ENCODE measurements around the gene SPATA2. TPM values are rescaled to one million over a fixed set of nuclear protein-coding genes. Genes with fewer than 3 reads are reported as not detected.

The SPATA2 gene
- total and polyA plus RNA-seq, 7 donors = 6.7 to 16.3 (median 8.1) TPM

DNA sequence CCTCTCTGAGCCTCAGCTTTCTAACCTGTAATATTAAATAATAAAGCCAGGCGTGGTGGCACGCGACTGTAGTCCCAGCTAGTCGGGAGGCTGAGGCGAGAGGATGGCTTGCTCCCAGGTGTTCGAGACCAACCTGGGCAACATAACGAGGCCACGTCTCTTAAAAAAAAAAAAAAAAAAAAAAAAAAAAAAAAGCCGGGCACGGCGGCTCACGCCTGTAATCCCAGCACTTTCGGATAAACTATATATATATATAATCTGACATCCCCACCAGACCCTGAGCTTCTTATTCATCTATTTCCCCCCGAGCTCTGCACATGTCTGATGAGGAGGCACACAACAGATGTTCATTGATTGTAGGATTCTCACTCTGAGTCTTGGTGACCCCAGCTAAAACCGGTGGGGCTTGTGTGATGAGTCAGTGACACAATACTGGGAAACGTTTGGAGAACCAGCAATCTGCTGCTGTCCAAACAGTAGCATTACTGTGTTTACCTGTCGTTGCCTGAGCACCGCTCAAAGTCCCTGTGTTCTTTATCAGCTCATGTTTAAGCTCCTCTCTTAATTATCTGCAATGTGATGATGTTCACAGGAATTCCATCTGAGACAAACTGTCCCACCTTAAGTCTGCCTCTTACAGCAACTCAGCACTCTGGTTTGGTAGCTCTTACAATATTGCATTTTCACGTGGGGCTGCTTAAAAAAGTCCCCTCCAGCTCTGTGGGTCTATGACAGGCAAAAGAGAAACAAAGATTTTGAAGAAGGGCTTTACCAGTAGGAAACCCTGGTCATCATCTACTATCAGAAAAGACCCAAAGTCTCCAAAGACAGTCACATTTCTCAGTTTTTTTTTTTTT is 1.0 kb upstream of the SPATA2 start:
- ATAC-seq (peak in 1 of 4 donors; percentile 2), DNase-seq (no peak)
- Histone ChIP-seq H3K9me3 (no peaks in the 10 kb centered on the region), H3K4me3 (peak overlapping the region; percentile 92), H3K27ac (peak overlapping the region; percentile 99), H3K27me3 (ENCODE audit: insufficient read depth in 3 of 3, low read length in 2 of 3) (no peaks in the 10 kb centered on the region), H3K4me1 (peaks cover 32% of the 10 kb centered on the region), H3K36me3 (ENCODE audit: insufficient read depth in 1 of 2, low read depth in 1 of 2) (peaks cover 0 to 5% of the 10 kb centered on the region in 2 donors)
- 44 to 51% (median 49%) methylated on average over 18 to 19 of the region's 19 CpGs for WGBS, 3 donors
- intact Hi-C loops (cut with DNase I) = no loop called here
- TF ChIP-seq, protein P1, sequence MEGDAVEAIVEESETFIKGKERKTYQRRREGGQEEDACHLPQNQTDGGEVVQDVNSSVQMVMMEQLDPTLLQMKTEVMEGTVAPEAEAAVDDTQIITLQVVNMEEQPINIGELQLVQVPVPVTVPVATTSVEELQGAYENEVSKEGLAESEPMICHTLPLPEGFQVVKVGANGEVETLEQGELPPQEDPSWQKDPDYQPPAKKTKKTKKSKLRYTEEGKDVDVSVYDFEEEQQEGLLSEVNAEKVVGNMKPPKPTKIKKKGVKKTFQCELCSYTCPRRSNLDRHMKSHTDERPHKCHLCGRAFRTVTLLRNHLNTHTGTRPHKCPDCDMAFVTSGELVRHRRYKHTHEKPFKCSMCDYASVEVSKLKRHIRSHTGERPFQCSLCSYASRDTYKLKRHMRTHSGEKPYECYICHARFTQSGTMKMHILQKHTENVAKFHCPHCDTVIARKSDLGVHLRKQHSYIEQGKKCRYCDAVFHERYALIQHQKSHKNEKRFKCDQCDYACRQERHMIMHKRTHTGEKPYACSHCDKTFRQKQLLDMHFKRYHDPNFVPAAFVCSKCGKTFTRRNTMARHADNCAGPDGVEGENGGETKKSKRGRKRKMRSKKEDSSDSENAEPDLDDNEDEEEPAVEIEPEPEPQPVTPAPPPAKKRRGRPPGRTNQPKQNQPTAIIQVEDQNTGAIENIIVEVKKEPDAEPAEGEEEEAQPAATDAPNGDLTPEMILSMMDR (IDR thresholded peaks at IDR 0.05) = no peak

DNA sequence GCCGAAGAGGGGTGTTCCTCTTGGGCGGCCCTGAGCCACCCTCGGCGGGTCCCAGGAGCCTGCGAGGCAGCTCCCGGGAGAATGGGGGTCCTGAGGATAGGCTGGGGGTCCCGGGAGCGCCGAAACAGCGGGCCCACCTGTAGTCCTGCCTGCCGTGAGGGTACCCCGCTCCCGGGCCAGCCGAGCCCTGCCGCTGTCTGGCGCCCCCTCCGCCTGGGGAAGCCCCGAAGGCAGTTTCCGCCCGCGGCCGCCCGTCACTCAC is 280 bp downstream of the SPATA2 start:
- Histone ChIP-seq H3K4me1 (peaks cover 44% of the 10 kb centered on the region), H3K36me3 (ENCODE audit: insufficient read depth in 1 of 2, low read depth in 1 of 2) (peaks cover 0 to 5% of the 10 kb centered on the region in 2 donors), H3K4me3 (peak overlapping the region; percentile 92), H3K27ac (peak overlapping the region; percentile 99), H3K9me3 (no peaks in the 10 kb centered on the region), H3K27me3 (ENCODE audit: insufficient read depth in 3 of 3, low read length in 2 of 3) (no peaks in the 10 kb centered on the region)
- peak in 3 of 4 donors; percentile 18 to 39 (median 23) for ATAC-seq
- WGBS, 3 donors = 0 to 4% (median 1%) methylated on average over 13 to 23 of the region's 23 CpGs
- intact Hi-C loops (cut with DNase I) = no loop called here
- TF ChIP-seq, protein P1 (IDR thresholded peaks at IDR 0.05) = no peak
- DNase-seq = peak in 1 of 2 donors; percentile 38

DNA sequence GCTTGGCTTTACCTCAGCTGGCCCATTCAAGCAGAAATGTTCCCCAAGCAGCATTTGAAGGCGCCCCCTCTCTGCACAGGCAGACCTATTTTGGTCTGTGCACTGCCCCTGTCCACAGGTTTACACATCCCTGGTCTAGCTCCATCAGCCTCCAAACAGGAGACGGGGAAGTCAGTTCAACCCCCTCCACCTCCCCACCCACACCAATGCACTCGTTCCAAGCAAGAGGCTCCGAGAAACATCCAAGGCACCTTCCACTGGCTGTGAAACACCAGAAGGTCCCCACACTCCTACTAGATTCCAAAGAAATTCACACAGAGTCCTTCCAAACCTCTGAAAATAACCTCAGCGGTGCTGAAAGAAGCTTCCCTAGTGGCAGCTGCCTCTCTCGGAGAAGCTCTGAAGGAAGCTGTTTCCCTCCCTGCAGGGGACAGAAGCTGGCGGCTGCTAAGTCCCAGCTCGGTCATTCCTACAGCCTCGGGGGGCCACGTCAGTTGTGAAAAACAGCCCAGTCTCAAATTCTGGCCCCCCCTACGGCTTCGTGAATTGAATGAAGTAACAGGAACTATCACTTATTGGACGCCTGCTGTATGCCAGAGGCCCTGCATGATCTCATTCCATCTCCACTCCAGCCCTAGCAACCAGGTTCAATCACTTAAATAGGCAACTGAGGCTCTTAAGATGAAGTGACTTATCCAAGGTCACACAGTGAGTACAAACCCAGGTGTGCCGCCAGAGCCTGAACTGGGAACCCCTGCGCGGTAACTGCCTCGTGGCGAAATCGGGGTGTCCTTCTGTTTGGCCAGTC is 815 bp downstream of the SPATA2 start:
- TF ChIP-seq, protein P1 (IDR thresholded peaks at IDR 0.05) = no peak
- Histone ChIP-seq H3K9me3 (no peaks in the 10 kb centered on the region), H3K27me3 (ENCODE audit: insufficient read depth in 3 of 3, low read length in 2 of 3) (no peaks in the 10 kb centered on the region), H3K4me1 (peaks cover 48% of the 10 kb centered on the region), H3K36me3 (ENCODE audit: insufficient read depth in 1 of 2, low read depth in 1 of 2) (peaks cover 0 to 5% of the 10 kb centered on the region in 2 donors), H3K4me3 (peak overlapping the region; percentile 92), H3K27ac (peak overlapping the region; percentile 99)
- 2 to 4% (median 2%) methylated on average over 19 of the region's 19 CpGs for WGBS, 3 donors
- intact Hi-C loops (cut with DNase I) = no loop called here
- ATAC-seq (peak in 1 of 4 donors; percentile 0), DNase-seq (no peak)

DNA sequence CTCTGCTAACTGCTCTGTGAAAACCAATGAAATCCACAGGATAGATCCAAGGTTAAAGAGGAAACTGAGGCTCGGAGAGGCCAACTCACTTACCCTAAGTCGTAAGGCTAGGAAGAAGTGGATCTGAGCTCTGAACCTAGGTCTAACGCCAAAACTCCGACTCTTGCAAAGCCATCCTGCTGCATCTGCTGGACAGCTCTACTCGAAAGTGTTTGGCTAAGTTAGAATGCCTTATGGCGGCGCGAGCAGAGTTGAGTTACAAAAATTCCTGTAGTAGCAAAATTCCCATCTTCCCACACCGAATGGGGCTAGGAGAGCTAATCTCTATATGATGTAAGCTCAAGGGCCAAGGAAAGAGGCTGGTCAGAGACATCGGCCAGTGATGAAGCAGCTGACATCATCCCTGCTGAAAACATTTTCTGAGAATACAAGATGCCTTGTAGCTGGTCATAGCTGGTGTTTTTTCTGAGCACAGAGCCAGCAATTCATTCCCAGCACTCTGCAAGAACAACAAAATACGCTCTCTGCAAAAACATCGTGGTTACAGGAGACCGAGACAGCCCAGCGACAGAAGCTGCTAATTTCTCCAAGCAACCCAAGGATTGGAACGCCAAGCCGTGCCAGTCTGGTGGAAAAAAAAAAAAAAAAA is 1.8 kb downstream of the SPATA2 start:
- peaks cover 54% of the 10 kb centered on the region for H3K4me1 ChIP-seq
- DNase-seq (no peak), ATAC-seq (no peak)
- no peaks in the 10 kb centered on the region for H3K27me3 ChIP-seq (ENCODE audit: insufficient read depth in 3 of 3, low read length in 2 of 3)
- H3K9me3 ChIP-seq = no peaks in the 10 kb centered on the region
- intact Hi-C loops (cut with DNase I) = no loop called here
- 70 to 76% (median 71%) methylated on average over 16 of the region's 16 CpGs for WGBS, 3 donors
- TF ChIP-seq, protein P1 (IDR thresholded peaks at IDR 0.05) = no peak
- H3K4me3 ChIP-seq = peak overlapping the region; percentile 92
- H3K27ac ChIP-seq = no peak overlapping the region
- peaks cover 0 to 7% of the 10 kb centered on the region in 2 donors for H3K36me3 ChIP-seq (ENCODE audit: insufficient read depth in 1 of 2, low read depth in 1 of 2)

All from psoas muscle (tissue), 8 donors.